WERI-Rb-1 (cell line): ENCODE data around the gene TMCO4.
A peak's percentile ranks its signal among the peaks of the same experiment; 100 is the strongest.

Experiments used
- DNase-seq: peaks from one replicate; pipeline ENCODE4 v3.0.0-alpha.2; 2020
- H3K27ac ChIP-seq: fragments of 250-450 bp; sonication (Bioruptor Pico); 2 replicates; pipeline ENCODE4 v1.5.1; 2020; ENCODE audit warnings: mild to moderate bottlenecking, moderate library complexity
- H3K27me3 ChIP-seq: fragments of 250-450 bp; sonication (Bioruptor Pico); 2 replicates; pipeline ENCODE4 v1.5.1; 2021; ENCODE audit warnings: mild to moderate bottlenecking, low read depth, moderate library complexity; ENCODE audit not compliant: insufficient read depth, severe bottlenecking
- H3K36me3 ChIP-seq: fragments of 250-450 bp; sonication (Bioruptor Pico); 2 replicates; pipeline ENCODE4 v1.5.1; 2020; ENCODE audit warnings: mild to moderate bottlenecking, moderate library complexity
- H3K4me3 ChIP-seq: 2 replicates; pipeline ENCODE4 v1.5.1; 2011; ENCODE audit warnings: low read depth, mild to moderate bottlenecking, control low read depth, low read length
- H3K9me3 ChIP-seq: fragments of 250-450 bp; sonication (Bioruptor Pico); 2 replicates; pipeline ENCODE4 v1.5.1; 2021; ENCODE audit warnings: mild to moderate bottlenecking, moderate library complexity; ENCODE audit not compliant: severe bottlenecking
- CTCF ChIP-seq: IDR thresholded peaks from 2 replicates; pipeline ENCODE4 v1.5.1; 2011; ENCODE audit warnings: low read depth, mild to moderate bottlenecking, control low read depth, inconsistent platforms, low read length

The TMCO4 gene

GRCh38 chr1:19648239-19648638 is 151.5 kb downstream of the TMCO4 start:
- no peak for TF ChIP-seq CTCF
- Histone ChIP-seq H3K4me3 (no peak overlapping the region), H3K27ac (no peak overlapping the region), H3K9me3 (no peaks in the 10 kb centered on the region), H3K36me3 (no peaks in the 10 kb centered on the region), H3K27me3 (no peaks in the 10 kb centered on the region)
- DNase-seq, result no peak

- no peaks in the 10 kb centered on the region for H3K36me3 ChIP-seq
- no peak overlapping the region for H3K27ac ChIP-seq
- no peak overlapping the region for H3K4me3 ChIP-seq
- DNase-seq, result no peak
- no peak for TF ChIP-seq CTCF
- no peaks in the 10 kb centered on the region for H3K27me3 ChIP-seq
- no peaks in the 10 kb centered on the region for H3K9me3 ChIP-seq
Measured at GRCh38 chr1:19647643-19648042, 152.1 kb downstream of the TMCO4 start.

- Histone ChIP-seq H3K36me3 (no peaks in the 10 kb centered on the region), H3K4me3 (no peak overlapping the region), H3K27ac (no peak overlapping the region), H3K27me3 (no peaks in the 10 kb centered on the region), H3K9me3 (no peaks in the 10 kb centered on the region)
- no peak for TF ChIP-seq CTCF
- DNase-seq, result no peak
Measured at GRCh38 chr1:19646377-19647319, 153.1 kb downstream of the TMCO4 start.

GRCh38 chr1:19645411-19646251 is 154.1 kb downstream of the TMCO4 start:
- Histone ChIP-seq H3K4me3 (no peak overlapping the region), H3K27me3 (no peaks in the 10 kb centered on the region), H3K36me3 (no peaks in the 10 kb centered on the region), H3K27ac (no peak overlapping the region), H3K9me3 (no peaks in the 10 kb centered on the region)
- no peak for DNase-seq
- TF ChIP-seq CTCF, result no peak

- Histone ChIP-seq H3K4me3 (peak overlapping the region; percentile 45), H3K36me3 (no peaks in the 10 kb centered on the region), H3K27me3 (no peaks in the 10 kb centered on the region), H3K9me3 (no peaks in the 10 kb centered on the region), H3K27ac (no peak overlapping the region)
- no peak for TF ChIP-seq CTCF
- peak; percentile 24 for DNase-seq
Measured at GRCh38 chr1:19644681-19645410, 154.9 kb downstream of the TMCO4 start.
